Stimulated activated CD8-positive, alpha-beta memory T cell treated with anti-CD3 and anti-CD28 coated beads, Interleukin-12 subunit alpha, Interleukin-12 subunit beta, amount 100 ng/mL, for 1 hour (primary cell): ENCODE results near the gene STAC.

ENCODE experiments used
- DNase-seq: peaks from one replicate; pipeline ENCODE4 v3.0.0-alpha.2; 2020; ENCODE audit warnings: low read depth

Gene STAC, protein sequence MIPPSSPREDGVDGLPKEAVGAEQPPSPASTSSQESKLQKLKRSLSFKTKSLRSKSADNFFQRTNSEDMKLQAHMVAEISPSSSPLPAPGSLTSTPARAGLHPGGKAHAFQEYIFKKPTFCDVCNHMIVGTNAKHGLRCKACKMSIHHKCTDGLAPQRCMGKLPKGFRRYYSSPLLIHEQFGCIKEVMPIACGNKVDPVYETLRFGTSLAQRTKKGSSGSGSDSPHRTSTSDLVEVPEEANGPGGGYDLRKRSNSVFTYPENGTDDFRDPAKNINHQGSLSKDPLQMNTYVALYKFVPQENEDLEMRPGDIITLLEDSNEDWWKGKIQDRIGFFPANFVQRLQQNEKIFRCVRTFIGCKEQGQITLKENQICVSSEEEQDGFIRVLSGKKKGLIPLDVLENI

DNA sequence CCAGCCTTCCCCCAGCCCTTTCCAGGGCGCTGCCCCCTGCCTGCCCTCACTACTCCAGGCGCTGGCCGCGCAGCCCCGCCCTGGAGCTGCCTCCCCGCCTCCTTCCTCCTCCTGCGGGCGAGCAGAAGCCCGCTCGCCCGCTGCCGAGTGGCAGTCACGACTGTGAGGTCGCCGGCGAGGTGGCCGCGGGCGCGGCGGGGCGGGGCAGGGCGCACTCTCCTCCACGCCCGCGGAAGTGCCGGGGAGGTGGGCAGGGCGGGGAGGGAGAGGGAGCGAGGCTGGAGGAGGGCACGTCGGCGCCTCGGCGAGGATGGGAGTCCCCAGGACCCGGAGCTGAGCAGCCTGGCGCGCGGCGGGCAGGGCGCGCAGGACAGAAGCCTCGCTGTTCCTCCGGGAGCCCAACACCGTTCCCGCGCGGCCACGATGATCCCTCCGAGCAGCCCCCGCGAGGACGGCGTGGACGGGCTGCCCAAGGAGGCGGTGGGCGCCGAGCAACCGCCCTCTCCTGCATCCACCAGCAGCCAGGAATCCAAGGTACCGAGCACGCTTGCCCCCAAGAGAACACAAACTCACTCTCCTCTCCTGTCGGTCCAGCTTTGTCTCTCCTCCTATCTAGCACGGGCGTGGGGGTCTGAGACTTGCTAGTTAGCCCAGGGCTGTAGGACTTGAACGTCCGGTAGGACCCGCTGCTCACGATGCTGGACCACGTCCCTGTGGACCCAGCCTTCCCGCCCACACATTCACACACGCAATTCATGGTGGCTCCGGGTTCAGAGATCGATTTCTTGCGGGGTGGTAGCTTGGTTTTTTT, at the start of gene STAC:
Gene STAC (plus strand): TSS at position 284 of the 811 bp plus-strand sequence. CDS start 140 bp downstream, at position 424.
- no peak for DNase-seq

DNA sequence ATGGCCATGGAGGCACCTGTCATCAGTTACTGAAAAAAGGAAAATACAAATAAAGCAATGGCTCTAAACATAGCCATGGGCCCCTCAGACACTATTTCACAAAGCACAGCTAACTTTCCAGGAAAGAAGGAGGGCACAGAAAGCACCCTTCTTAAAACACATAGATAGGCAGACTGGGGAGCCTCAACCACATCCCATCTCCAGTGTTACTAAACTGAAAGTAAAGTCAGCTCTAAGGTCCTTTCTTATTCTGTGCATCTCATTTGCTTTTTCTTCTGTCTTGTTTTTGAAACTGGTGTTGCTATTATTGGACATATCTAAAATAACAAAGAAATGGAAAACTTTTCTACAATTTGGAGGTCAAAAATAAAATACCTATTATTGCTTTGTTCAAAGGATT, 48.2 kb upstream of the STAC start:
- no peak for DNase-seq

GRCh38 chr3:36362216-36362615, 18.1 kb upstream of the STAC start:
- no peak for DNase-seq

GRCh38 chr3:36362973-36363372, 17.3 kb upstream of the STAC start:
- no peak for DNase-seq

DNA sequence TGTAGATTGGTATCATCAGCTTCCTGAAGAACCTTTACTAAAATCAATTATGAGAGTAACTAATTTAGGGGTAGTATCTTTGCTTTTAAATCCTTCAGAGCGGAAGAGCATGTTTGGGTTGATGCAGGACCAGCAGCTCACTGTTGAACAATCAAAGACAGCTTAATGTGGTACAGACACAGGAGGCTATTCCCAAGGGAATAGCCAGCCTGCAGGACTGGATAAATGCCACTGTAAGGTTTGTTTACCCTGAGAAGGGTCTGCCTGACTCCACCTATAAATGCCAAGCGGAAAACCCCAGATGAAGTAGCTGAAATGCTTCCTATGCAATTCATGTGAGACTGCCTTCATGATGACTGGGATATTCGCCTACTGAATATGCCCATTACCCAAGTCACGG, 16.0 kb upstream of the STAC start:
- DNase-seq = no peak

- no peak for DNase-seq
Observed at GRCh38 chr3:36365829-36366228, 14.5 kb upstream of the STAC start.

GRCh38 chr3:36366308-36366707, 14.0 kb upstream of the STAC start:
- no peak for DNase-seq

DNA sequence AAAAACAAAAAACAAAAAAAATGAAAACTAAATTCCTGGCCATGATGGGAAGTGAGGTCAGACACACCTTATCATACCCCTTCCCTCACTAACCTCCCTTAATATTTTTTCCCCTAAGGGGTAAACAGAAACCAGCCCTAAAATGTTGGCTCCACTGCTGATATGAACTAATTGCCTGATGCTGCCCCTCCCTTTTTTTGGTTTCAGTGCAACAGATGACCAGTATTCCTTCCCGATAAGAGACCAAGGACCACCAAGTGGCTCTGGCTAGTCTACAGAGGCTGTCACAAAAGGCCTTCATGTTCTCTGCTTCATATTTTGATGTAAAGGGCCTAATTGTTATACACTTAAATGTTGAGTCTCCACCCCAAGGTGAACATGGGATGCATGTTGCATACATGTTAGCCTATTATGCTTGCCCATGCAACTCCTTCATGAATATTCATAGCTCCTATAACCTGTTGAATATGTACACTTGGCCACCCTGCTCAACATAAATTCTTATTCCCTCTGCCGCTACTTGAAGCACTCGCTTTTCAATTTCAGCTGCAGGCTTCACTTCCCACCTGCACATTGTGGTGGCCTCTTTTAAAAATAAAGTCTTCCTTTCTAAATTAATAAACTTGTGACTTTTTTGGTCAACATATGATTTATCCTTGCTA, 12.3 kb upstream of the STAC start:
- DNase-seq = no peak

- no peak for DNase-seq
Observed at GRCh38 chr3:36372534-36372935, 7.8 kb upstream of the STAC start.

DNA sequence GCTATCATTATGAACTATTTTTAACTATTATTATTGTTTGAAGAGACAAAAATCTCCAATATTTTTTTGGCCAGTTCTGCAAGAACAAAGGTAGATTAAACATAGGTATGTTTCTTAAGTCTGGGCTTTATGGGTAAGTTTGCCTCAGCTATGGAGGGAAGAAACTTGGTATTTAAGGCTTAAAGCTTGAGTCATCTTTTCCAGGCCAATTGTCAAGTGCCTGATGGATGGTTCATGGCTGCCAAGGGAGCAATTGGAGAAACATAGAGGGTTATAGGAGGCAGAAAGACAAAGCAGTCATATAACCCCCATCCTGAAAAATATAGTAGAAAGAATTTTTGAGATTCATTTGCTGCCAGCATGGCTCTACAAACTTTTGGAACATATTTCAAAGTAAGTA, 7.2 kb upstream of the STAC start:
- DNase-seq = no peak

DNA sequence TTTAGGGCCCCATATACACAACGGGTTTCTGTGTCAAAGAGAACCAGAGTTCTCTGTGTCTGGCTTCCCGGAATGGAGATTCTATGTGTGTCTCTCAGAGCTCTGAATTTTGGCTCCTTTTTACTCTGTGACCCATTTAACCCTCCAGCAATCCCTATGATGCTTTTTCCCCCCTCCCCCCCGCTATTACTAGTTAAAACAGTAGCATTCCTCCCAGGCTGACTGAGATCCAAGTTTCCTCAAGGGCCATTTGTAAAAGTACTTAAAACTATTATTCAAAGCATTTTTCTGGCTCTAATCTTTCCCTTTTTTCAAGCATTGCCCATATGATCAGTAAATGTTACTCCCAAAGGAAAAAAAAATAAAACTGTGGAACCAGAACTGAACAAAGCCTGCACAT, 6.6 kb upstream of the STAC start:
- DNase-seq = no peak

- DNase-seq = no peak
Observed at GRCh38 chr3:36379872-36380220, 458 bp upstream of the STAC start.

- no peak for DNase-seq
Observed at GRCh38 chr3:36381311-36381956, 1.1 kb downstream of the STAC start.

DNA sequence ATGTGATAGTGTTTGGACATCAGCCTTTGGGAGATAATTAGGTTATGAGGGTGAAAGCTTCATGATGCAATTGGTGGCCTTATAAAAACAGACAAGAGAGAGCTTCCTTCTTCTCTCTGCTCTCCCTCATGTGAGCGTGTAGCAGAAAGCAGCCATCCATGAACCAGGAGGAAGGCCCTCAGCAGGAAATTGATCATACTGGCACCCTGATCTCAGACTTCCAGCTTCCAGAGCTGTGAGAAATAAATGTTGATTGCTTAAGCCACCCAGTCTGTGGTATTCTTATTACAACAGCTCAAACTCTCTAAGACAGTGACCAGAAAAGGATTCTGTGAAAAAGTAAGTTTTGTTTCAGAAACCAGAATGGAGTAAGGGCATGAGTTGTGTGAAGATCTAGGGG, 13.3 kb downstream of the STAC start:
- no peak for DNase-seq

- DNase-seq = no peak
Observed at GRCh38 chr3:36394176-36394575, 13.9 kb downstream of the STAC start.

DNA sequence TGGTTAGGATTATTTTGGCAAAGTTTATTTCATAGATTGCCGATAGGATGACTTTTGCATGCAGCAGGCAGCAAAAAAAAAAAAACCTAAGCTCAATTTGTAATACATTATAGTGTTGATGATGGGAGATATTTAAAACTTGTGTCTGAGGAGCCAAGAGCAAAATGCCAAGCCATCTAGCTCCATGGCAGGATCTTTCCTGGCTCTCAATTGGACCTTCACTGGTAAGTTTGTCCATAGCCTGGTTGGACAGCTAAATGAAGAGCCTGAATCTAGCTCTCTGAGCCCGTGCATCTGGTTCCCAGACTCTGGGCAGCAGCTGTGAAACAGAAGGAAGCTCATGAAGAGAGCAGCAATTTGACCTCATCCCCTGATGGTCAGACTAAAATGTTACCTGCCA, 17.5 kb downstream of the STAC start:
- DNase-seq = no peak

GRCh38 chr3:36399933-36400332, 19.6 kb downstream of the STAC start:
- no peak for DNase-seq

GRCh38 chr3:36401056-36401455, 20.8 kb downstream of the STAC start:
- no peak for DNase-seq

GRCh38 chr3:36403661-36404060, 23.4 kb downstream of the STAC start:
- DNase-seq = no peak

GRCh38 chr3:36405190-36405589, 24.9 kb downstream of the STAC start:
- no peak for DNase-seq

DNA sequence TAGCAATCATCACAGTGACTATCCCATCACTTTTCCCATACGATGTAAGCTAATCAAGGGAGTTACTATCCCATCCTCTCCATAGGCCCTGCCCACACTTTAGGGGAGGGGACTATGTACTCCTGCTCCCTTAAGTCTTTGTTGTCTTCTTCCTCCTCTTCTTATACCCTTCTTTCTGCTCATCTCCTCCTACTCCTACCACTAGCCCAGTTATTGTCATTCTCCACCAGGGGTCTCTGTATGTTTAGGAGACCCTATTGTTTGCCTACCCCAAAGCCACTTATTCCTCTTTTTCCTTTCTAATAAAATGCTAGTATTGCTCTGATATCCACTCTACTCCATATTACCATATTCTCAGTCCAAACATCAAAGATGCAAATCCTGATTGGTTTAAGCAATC, 27.8 kb downstream of the STAC start:
- no peak for DNase-seq

DNA sequence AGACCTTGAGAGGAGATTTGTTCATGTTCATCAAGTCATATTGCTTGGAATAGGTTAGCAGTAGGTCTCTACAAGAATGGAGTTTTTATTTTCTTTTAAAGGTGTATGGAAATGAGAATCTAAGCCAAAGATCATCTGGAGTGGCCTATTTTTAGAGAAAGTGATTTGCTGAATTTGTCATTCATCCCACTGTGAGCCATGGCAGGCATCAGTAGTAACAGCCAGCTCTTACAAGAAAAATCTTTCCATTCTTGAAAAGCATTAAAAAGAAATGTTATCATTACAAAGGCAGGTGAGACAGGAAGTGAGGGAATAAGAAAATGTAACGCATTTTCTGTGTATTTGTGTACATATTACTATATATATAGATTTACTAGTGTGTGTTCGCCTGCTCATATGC, 29.6 kb downstream of the STAC start:
- DNase-seq = no peak

DNA sequence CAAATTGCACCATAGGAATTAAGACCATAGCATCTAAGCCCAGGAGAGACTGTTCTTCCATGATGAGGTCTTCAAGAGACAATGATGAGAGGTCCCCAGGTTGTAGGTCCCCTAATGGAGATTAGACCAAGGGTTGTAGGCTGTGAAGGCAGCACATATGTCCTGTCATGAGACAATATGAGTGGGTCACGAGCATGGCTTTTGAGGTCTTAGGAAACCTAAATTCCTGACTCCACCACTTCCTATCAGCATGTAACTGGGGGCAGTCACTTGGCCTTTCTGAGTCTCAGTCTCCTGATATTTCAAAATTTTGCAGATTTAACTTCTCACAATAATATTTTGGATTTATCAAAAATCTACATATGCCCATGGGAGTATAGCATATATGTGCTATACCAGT, 31.3 kb downstream of the STAC start:
- DNase-seq = no peak
